ENCODE results near the gene SF3B6.
"Not testable (repeated sequence)": the region's sequence is repeated elsewhere in the genome, so short reads cannot be mapped to it uniquely, and the experiment has no call there.

SF3B6 gene

GRCh38 chr2:24052951-24053350 is 23.2 kb downstream of the SF3B6 start:
- no peak for DNase-seq

GRCh38 chr2:24051833-24052232 is 24.3 kb downstream of the SF3B6 start:
- DNase-seq = peak in 3 of 56 donors; percentile 7 to 21 (median 12)

GRCh38 chr2:24050041-24050979 is 25.8 kb downstream of the SF3B6 start:
- DNase-seq = peak in 17 of 56 donors; percentile 8 to 54 (median 21)

- DNase-seq = peak in 38 of 56 donors; percentile 3 to 77 (median 32)
Observed at GRCh38 chr2:24049485-24050021, 26.6 kb downstream of the SF3B6 start, which contains the start of gene FKBP1B. TSS of gene FKBP1B (plus strand) at chr2:24049741. CDS start at chr2:24049850, 109 bp downstream.

- no peak for DNase-seq
Observed at GRCh38 chr2:24048769-24049484, 27.2 kb downstream of the SF3B6 start.

GRCh38 chr2:24047703-24048033 is 28.5 kb downstream of the SF3B6 start:
- peak in 1 of 56 donors; percentile 47 for DNase-seq

GRCh38 chr2:24046930-24047702 is 29.0 kb downstream of the SF3B6 start, which contains the start of gene WDCP:
TSS of gene WDCP (minus strand) at chr2:24047391. CDS start at chr2:24039494, 7,897 bp downstream.
- DNase-seq = peak; percentile 46 to 99 (median 95)

- no peak for DNase-seq
Observed at GRCh38 chr2:24046599-24046929, 29.6 kb downstream of the SF3B6 start.

- no peak for DNase-seq
Observed at GRCh38 chr2:24045511-24046508, 30.3 kb downstream of the SF3B6 start.

GRCh38 chr2:24043133-24043532 is 33.0 kb downstream of the SF3B6 start:
- DNase-seq = not testable (repeated sequence)

- DNase-seq = no peak
Observed at GRCh38 chr2:24040511-24040910, 35.6 kb downstream of the SF3B6 start.

GRCh38 chr2:24038786-24039499 is 37.2 kb downstream of the SF3B6 start:
- DNase-seq = no peak

- DNase-seq = peak in 16 of 56 donors; percentile 9 to 71 (median 27)
Observed at GRCh38 chr2:24026233-24026632, 49.9 kb downstream of the SF3B6 start.

GRCh38 chr2:24024996-24025663 is 51.0 kb downstream of the SF3B6 start:
- no peak for DNase-seq

GRCh38 chr2:24024018-24024417 is 52.1 kb downstream of the SF3B6 start:
- DNase-seq = peak in 12 of 56 donors; percentile 10 to 58 (median 23)

- DNase-seq = no peak
Observed at GRCh38 chr2:24022975-24023575, 53.1 kb downstream of the SF3B6 start.

- no peak for DNase-seq
Observed at GRCh38 chr2:24022324-24022974, 53.7 kb downstream of the SF3B6 start.

Measured in nucleus accumbens (tissue), 56 donors.